Embryonic facial prominence (tissue), 1 donor: ENCODE results near the gene SLC6A13.

Experiments
- DNase-seq: peaks from one replicate; pipeline ENCODE4 v3.0.0-alpha.2; 2016; ENCODE audit errors: extremely low spot score

SLC6A13 gene

GRCh38 chr12:214003-214741 lies 48.5 kb downstream of the SLC6A13 start, which contains the start of gene SLC6A12:
Gene SLC6A12 (minus strand): TSS chr12:214157. CDS start chr12:209986, 4,171 bp downstream.
- no peak for DNase-seq

GRCh38 chr12:213527-213932 lies 49.1 kb downstream of the SLC6A13 start:
- DNase-seq = no peak

- DNase-seq = no peak
Measured at GRCh38 chr12:212715-213526, 49.7 kb downstream of the SLC6A13 start.

GRCh38 chr12:212415-212714 lies 50.3 kb downstream of the SLC6A13 start:
- no peak for DNase-seq

GRCh38 chr12:211639-212414 lies 50.8 kb downstream of the SLC6A13 start:
- DNase-seq = no peak

GRCh38 chr12:211142-211465 lies 51.5 kb downstream of the SLC6A13 start:
- DNase-seq = no peak

GRCh38 chr12:210277-211141 lies 52.1 kb downstream of the SLC6A13 start:
- no peak for DNase-seq

- DNase-seq = no peak
Measured at GRCh38 chr12:209851-210250, 52.8 kb downstream of the SLC6A13 start.

GRCh38 chr12:209246-209645 lies 53.4 kb downstream of the SLC6A13 start:
- no peak for DNase-seq

GRCh38 chr12:208813-209212 lies 53.8 kb downstream of the SLC6A13 start:
- no peak for DNase-seq

- DNase-seq = no peak
Measured at GRCh38 chr12:207804-208203, 54.8 kb downstream of the SLC6A13 start.

GRCh38 chr12:206746-207440 lies 55.7 kb downstream of the SLC6A13 start:
- DNase-seq = no peak

- no peak for DNase-seq
Measured at GRCh38 chr12:205026-205425, 57.6 kb downstream of the SLC6A13 start.

- DNase-seq = no peak
Measured at GRCh38 chr12:204261-204678, 58.4 kb downstream of the SLC6A13 start.

GRCh38 chr12:203462-204260 lies 59.0 kb downstream of the SLC6A13 start:
- no peak for DNase-seq

GRCh38 chr12:203074-203461 lies 59.6 kb downstream of the SLC6A13 start:
- DNase-seq = no peak

- DNase-seq = no peak
Measured at GRCh38 chr12:202081-202731, 60.4 kb downstream of the SLC6A13 start.

GRCh38 chr12:201361-201760 lies 61.3 kb downstream of the SLC6A13 start:
- DNase-seq = no peak

- no peak for DNase-seq
Measured at GRCh38 chr12:198705-199104, 63.9 kb downstream of the SLC6A13 start.
